Activated CD4-positive, CD25-positive, alpha-beta regulatory T cell (primary cell): ENCODE measurements around the gene OR1F1.
"Not testable (repeated sequence)": the region's sequence is repeated elsewhere in the genome, so short reads cannot be mapped to it uniquely, and the experiment has no call there.

Experiments used
- DNase-seq, 4 experiments: peaks; one replicate each; lab custom pipeline; 2025; lab: John Stamatoyannopoulos, UW

OR1F1 gene

DNA sequence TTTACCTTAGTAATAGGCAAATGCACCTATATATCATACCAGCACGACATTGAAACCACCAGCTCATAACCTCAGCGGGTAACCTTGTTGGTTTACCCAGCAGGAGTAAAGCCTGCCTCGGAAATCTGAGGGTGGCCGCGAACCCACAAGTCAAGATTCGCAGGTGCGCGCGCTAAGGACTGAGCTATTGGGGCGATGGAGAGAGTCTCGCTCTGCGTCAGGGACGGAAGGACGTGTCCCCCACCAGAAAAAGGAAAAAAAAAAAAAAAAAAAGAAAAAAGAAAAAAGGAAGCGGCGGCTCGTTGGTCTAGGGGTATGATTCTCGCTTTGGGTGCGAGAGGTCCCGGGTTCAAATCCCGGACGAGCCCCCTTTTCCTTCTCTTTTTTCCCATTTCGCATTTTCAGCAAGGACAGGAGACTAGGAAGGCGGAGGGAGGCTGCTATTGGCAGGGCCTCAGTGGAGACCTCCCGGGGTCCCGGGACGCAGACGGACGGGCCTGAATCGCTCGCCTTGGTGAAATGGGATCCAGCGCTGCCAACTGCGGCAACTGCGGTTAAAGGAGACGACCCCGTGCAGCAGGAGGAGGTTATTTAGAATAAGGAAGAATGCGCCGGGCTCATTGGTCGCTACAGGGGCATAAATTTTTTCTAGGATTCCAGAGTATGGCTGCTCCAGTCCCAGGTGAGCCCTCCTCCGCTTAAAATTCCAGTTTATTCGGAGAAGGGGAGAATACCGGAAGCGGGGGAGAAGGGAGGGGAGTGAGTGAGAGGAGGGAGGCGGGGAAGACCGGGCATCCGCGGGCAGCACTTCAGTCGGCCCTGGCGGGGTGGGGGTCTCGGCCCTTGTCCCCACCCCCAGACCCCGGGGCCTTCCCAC is at the start of gene OR1F1:
Gene OR1F1, plus strand, starts transcription at position 407 of the 877 bp plus-strand sequence.
- peak in 1 of 4 experiments; percentile 36 for DNase-seq

DNA sequence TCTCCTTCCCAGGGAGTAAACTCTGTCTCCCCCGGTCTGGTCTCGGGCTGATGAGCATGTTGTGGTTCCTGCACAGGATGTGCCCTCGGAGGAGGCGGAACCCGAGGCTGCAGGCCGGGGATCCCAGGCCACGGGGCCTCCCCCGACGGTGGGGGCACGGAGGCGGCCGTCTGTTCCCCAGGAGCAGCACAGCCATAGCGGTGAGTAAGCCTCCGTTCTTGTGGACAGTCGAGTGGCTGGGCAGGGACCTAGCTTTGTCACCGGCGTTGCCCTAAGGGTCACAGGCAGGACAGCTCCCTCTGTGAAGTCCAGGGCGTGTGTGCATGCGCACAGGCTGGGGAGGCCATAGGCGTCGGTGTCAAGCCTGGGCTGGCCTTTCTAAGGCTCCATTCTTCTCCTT is 49.7 kb upstream of the OR1F1 start:
- no peak for DNase-seq

DNA sequence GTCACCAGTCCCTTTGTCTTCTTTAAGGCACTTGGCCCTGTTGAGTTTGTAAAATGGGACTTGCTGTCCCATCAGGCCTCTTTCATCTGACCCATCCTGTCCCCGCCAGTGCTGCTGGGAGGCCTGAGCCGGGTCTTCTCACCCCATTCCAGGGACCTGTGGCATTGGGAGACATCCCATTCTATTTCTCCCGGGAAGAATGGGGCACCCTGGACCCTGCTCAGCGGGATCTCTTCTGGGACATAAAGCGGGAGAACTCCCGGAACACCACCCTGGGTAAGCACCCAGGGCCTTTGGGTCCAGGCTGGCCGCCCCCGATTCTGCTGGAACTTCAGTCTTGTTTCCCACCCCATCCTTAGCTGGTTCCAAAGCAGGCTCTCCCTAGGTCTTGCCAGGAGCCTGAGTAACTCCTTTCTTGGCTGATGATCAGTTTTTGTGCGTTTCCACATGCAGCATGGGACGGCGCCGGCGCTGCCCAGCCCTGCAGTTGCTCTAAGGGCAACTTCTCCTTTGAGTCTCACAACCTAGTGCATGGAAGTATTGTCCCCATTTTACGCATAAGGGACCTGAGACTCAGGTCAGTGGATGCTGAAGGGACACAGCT is 49.1 kb upstream of the OR1F1 start:
- no peak for DNase-seq

DNA sequence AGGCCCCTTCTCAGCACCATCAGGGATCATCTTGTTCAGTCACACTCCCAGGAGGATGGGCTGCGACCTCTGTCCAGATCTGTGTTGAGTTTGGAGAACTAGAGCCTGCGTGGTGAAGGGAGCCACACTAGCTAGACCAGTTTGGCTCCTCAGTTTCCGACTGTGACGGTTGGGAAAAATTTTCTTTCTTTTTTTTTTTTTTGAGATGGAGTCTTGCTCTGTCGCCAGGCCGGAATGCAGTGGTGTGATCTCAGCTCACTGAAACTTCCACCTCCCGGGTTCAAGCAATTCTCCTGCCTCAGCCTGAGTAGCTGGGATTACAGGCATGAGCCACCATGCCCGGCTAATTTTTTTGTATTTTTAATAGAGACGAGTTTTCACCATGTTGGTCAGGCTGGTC is 48.4 kb upstream of the OR1F1 start:
- not testable (repeated sequence) for DNase-seq

DNA sequence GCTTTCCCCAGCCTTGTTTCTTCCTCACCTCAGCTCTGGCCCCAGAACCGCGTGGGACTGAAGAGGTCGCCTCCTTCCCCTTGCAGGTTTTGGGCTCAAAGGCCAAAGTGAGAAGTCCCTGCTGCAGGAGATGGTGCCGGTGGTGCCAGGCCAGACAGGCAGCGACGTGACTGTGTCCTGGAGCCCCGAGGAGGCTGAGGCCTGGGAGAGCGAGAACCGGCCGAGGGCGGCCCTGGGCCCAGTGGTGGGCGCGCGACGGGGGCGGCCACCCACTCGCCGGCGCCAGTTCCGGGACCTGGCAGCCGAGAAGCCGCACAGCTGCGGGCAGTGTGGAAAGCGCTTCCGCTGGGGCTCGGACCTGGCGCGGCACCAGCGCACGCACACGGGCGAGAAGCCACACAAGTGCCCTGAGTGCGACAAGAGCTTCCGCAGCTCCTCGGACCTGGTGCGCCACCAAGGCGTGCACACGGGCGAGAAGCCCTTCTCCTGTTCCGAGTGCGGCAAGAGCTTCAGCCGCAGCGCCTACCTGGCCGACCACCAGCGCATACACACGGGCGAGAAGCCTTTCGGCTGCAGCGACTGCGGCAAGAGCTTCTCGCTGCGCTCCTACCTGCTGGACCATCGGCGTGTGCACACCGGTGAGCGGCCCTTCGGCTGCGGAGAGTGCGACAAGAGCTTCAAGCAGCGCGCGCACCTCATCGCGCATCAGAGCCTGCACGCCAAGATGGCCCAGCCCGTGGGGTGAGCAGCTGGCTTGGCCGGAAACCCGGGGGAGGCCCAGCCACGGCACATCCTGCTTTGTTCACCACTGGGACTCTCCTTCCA is 47.2 kb upstream of the OR1F1 start:
- no peak for DNase-seq

DNA sequence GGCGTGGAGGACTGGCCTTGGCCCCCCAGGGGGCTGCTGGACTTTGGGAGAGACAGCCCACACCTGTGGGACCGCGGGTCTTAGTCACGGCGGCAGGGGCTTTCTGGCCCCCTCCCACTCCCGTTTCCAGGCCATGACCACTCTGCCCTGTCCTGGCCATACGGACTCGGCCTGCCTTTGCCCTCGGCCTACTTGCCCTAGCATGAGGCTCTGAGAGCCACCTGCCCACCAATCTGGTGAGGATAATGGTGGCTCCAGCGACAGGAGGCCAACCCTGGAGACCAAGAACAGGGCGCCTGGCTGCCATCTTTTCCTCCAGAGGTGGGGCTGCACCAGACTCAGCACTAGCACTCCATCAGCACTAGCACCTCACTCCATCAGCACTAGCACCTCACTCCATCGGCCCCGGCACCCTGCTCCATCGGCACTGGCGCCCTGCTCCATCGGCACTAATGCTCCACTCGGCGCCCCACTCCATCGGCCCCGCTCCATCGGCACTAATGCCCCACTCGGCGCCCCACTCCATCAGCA is 46.2 kb upstream of the OR1F1 start:
- no peak for DNase-seq

DNA sequence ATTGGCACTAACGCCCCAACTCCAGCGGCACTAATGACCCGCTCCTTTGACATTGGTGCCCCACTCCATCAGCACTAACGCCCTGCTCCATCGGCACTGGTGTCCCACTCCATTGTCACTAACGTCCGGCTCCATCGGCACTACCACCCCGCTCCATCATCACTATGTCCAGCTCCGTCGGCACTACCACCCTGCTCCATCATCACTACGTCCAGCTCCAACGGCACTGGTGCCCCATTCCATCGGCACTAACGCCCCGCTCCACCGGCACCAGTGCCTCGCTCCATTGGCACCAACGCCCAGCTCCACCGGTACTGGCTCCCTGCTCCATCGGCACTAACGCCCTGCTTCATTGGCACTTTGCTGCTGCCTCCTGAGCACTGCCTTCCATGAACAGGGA is 45.7 kb upstream of the OR1F1 start:
- DNase-seq = no peak

DNA sequence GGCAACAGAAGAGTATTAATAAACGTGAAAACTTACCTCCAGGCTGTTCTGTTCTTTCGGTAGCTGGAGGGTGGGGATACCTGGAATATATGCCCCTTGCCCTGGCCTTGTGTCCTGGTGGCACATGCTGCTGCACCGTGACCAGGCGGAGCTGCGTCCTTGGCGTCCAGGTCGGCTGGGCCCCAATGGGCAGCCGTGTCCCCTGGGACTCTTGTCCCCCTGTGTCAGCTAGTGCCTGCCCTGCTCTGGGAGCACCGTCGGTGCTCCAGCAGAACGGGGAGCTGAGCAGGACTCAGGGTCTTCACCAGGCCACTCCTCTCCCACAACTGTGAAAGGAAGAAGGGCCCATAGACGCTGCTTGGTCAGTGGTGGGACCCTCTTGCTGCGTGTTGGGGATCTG is 45.2 kb upstream of the OR1F1 start:
- no peak for DNase-seq

DNA sequence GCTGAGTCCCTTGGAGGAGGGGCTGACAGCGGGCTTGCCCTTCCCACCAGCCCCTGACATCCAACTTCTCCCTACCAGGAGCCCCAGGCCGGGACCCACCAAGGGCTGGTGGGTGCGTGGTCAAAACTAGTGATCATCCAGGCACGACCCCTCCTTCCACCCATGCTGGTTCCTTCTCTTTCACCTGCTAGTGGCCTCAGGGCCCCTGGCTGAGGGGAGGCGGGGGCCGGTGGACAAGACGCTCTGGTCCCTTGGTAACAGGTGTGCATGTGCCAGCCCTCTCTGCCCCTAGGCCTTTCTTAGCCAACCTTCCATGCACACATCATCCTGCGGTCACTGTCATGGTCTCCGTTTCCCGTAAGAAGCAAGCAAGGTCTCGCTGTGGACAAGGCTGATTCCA is 44.8 kb upstream of the OR1F1 start:
- DNase-seq = no peak

DNA sequence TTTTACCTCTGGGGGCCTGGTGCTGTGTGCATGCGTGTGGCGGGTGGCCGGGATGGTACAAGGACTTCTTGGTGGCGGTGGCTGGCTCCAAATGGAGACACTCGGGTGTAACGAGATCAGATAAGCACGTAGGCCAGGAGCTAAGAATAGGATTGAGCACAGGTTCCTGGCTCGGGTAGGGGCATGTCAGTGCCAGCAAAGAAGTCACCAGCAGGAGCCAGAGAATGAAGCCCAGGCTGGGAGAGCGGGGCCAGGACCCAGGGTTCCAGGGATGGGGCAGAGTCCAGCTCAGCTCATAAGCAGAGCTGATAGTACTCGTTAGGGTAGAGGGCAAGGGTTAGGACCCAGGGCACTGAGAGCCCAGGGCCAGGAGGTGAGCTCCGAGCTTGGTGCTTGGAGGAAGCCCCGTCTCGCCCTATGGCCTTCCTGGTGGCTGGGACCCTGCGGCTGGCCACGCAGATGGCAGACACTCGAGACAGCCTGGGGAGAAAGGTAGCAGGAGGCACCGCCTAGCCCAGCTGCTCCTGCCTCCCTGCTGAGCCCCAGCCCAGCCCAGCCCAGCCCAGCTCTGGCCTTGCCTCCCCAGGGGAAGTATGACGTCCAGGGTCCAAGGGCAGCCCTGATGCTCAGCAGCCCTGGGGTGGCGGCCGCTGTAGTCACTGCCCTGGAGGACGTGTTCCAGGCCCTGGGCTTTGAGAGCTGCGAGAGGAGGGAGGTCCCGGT is 44.2 kb upstream of the OR1F1 start:
- DNase-seq = no peak

DNA sequence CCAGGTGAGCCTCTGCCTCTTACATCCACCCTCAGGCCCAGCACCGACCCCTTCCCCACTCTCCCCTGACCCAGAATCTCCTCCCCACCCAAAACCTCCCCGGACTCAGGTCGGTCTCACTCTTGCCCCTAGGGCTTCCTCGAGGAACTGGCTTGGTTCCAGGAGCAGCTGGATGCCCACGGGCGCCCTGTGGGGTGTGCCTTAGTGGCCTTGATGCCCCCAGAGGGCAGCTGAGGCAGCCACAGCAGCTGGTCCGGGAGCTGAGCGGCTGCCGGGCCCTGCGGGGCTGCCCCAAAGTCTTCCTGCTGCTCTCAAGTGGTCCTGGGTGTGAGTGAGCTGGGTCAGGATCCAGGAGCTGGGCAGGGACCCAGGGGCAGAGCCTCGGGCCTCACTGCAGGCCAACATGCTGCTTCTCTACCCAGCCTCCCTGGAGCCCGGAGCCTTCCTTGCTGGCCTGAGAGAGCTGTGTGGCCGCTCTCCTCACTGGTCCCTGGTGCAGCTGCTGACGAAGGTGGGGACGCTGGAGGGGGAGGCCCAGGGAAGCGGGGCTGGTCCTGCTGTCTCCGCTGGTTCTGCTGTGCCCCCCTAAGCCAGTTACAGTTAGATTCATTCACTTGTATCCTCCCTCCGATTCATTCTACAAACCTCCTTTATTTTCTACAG is 43.6 kb upstream of the OR1F1 start:
- DNase-seq = no peak

DNA sequence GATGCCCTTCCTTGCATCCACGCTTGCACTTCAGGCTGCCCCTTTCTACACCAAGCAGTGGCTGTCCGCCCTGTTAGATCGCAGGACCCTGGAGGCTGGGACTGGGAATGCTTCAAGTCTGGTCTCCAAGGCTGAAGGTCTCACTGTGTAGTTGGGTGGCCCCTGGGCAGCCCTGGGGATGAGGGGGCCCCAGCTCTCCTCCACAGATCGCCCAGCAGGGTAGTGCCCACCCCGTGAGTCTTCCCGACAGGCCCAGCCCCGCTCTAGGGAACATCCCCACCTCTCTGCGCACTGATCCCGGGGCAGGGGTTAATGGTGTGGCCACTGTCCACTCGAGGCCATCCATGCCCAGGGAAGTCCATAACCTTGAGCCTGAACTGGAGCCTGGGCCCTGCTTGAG is 42.9 kb upstream of the OR1F1 start:
- DNase-seq = no peak

DNA sequence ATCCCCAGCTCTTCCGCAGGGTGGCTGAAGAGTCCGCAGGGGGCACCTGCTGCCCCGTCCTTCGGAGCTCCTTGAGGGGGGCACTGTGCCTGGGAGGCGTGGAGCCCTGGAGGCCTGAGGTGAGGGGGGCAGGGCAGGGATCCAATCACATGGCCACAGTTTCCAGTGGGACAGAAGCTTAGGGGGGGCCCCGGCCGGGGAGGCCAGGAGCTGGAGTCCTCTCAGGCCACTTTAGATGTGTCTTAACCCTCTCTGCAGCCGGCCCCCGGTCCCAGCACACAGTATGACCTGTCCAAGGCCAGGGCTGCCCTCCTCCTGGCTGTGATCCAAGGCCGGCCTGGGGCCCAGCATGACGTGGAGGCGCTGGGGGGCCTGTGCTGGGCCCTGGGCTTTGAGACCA is 42.3 kb upstream of the OR1F1 start:
- no peak for DNase-seq

DNA sequence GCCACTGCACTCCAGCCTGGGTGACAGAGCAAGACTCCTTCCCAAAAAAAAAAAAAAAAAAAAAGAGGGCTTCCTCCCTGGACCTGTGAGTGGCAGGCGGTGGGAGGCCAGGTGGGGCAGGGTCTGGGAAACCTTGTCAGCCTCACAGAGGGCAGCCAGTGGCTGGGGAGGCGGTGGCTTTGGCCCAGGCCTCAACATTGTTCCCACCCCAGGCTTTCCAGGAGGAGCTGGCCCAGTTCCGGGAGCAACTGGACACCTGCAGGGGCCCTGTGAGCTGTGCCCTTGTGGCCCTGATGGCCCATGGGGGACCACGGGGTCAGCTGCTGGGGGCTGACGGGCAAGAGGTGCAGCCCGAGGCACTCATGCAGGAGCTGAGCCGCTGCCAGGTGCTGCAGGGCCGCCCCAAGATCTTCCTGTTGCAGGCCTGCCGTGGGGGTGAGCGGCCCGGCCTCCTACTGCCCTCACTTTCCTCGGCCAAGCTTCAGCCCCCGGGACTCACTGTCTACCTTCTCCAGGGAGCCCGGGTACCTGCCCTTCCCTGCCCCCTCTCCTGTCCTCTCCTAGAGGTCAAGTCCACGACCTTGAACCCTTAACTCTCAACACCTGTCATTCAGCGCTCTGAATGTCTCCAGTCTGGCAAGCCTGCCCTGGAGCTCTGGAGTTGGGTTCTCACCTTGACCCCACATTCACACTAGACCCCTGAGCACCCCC is 40.8 kb upstream of the OR1F1 start:
- no peak for DNase-seq

DNA sequence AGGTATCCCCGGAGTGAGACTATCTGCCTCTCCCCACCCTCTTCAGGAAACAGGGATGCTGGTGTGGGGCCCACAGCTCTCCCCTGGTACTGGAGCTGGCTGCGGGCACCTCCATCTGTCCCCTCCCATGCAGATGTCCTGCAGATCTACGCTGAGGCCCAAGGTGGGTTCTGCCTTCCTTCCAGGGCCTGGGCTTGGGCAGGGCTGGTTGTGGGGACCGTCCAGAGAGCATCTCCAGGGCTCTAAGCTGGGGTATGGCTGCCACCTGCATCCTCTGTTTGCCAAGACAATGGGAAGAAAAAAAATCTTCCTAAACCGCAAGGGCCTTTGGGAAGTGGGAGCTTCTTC is 40.3 kb upstream of the OR1F1 start:
- no peak for DNase-seq

DNA sequence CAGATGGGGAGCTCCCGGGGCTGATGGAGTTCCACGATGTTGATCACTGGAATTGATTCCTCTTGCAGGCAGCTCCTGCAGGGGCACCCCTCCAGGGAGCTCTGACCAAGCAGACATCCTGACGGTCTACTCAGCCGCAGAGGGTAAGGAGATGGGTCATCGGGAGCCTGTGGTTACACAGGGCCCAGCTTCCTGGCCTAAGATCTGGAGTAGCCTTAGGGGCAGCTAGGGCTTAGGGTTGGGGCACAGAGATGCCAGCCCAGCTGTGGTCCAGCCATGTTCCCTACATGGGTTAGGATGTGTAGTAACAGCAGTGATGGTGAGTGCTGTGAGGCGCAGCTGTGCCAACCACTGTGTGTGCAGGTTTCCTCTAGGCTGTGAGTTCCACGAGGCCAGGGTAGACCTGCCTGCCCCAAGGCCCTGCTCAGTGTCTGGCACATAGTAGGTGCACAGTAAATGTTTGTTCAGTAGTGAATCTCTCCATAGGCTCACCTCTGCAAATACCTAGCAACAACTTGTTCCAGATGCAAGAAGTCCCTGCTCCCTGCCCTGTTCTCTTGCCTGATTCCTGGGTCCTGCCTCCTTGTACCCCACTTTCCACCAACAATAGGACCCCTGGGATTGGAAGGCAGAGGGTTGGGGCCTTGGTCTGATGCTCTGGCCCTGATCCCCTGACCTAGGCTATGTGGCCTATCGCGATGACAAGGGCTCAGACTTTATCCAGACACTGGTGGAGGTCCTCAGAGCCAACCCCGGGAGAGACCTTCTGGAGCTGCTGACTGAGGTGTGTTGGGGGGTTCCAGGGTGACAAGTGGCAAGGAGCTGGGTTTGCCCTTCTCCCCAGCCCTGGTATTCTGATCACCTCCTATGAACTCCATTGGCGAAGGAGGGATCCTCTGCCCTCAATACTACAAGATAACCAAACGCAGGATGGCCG is 39.5 kb upstream of the OR1F1 start:
- DNase-seq = no peak

DNA sequence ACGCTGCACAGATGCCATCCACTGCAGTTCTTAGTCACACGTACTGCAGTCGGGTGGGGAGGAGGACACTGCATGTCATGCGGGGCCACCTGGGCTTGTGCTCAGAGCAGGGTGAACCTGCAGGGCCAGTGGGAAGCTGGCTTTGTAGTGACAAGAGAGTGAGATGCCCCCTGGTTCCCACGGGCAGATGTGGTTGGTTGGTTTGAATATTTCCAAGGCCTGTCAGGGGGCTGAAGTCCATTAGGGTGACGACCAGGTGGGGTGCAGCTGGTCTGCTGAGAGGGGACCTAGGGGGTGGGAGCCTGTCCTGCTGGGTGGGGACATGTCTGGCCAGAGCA is 38.8 kb upstream of the OR1F1 start:
- no peak for DNase-seq

DNA sequence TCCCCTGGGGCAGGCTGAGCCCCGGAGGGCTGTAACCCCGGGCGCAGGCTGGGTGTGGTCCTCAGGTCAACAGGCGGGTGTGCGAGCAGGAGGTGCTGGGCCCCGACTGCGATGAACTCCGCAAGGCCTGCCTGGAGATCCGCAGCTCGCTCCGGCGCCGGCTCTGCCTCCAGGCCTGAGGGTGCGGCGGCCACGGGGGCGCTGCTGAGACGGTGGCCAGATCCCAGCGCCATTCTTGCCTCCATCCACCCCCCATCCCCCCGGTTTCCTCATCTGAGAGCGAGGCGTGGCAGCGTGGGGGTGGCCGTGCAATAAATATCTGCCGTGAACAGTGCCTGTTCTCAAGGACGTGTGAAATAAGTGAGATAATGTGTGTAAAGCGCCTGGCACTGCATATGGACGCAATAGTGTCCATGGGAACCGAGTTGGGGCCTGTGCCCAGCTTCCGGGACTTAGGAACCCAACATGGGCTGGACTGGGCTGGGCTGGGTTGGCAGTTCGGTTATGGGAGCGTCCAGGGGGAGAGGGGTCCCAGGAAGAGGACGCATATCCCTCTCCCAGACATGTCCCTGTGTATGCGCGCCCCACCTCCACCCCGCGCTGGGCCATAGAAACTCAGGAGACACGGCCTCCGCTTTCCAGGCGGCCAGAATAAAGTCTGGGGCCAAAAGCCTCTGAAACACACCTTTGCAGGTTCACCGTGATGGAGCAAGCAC is 38.2 kb upstream of the OR1F1 start:
- DNase-seq = no peak
